GM19240 (cell line): ENCODE data around the gene AXDND1.
"Not testable (repeated sequence)": the region's sequence is repeated elsewhere in the genome, so short reads cannot be mapped to it uniquely, and the experiment has no call there.

Experiments
- DNase-seq: peaks from one replicate; pipeline ENCODE4 v3.0.0; 2011; ENCODE audit warnings: low spot score; ENCODE audit not compliant: insufficient read length

Gene AXDND1

DNA sequence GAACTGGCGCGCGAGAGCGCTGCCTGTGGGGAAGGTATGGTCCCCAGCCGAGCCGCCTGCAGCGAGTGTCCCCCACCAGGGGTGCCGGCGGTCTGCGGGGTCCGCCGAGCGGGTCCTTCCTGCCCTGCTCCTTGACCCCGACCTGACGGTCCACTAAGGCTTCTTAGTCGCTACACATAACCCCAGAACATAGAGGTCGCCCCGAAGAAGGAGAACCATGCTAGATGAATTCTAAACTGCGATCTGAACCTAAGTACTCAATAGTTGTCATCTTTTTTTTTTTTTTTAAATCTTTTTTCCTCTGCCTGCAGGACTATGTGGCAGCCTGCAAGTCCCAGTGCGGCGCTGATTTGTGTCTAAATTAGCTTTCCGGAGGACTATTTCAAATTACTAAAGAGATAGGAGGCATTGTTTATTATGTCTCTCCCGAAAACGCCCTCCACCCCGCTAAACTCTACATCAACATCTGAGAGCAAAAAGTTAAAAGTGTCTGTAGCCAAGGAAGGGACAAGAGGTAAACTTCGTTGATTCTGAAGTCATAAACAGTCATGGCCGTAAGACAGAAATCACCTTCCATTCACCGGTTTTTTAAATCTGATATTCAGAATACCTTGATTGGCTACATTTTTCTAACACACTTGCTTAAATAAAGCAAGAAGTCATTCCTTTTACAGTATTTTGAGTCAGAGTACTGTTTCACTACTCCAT is 476 bp downstream of the AXDND1 start:
- no peak for DNase-seq

DNA sequence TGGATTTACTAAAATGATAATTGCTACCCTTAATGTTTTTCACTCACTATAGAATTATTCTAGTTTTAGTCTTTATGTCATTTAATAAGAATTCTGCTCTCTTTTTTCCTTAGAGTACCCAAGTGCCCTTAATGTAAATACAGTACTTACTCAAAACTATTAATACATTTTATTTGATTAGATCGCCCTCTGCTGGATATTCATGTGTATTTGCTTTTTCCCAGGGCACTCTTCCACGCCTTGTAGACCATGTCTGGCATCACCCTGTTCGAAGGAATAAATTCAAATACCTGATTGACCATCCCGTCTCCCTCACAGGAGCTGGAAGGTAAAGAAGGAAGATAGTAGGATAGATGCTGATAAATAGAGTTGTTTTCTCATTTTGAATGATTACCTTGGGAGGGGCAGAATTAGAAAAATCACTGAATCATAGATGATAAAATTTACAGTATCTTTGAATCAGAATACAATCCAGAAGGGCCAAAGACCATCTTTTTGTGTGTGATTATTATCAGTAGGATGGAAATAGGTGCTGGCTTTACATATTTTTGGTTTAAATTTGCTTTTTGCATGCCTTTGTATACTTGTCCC is 4.1 kb downstream of the AXDND1 start:
- DNase-seq, result no peak

DNA sequence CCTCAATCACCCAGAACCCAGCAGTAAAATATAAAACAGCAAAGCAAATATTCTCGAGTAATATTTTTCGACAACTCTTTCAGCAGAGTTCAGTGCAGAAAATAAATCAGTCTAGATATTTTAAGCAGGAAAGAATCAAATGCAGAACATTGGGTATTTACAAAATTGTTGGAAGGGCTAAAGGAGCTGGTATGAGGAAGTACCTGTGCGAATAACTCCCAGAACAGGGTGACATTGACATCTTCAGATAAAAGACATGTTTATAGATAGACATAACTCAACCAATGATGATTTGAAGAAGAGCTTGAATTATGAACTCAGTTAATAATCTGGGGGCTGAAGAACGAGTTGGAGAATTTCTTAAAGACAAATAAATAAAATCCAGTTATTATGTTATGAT is 6.4 kb downstream of the AXDND1 start:
- DNase-seq, result no peak

DNA sequence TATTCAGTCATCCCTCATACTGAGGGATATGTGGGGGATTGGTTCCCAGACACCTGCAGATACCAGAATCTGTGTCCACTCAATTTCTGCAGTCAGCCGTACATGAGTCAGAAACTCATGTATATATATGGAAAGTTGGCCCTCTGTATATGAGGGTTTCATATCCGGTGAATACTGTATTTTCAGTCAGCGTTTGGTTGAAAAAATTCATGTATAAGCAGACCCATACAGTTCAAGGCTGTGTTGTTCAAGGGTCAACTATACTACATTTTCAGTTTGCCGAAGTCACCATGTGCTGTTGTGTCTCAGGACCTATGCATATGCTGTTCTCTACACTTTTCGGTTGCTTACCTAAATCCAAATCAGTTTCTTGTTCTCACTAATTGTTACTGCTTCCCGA is 10.5 kb downstream of the AXDND1 start:
- DNase-seq, result no peak

DNA sequence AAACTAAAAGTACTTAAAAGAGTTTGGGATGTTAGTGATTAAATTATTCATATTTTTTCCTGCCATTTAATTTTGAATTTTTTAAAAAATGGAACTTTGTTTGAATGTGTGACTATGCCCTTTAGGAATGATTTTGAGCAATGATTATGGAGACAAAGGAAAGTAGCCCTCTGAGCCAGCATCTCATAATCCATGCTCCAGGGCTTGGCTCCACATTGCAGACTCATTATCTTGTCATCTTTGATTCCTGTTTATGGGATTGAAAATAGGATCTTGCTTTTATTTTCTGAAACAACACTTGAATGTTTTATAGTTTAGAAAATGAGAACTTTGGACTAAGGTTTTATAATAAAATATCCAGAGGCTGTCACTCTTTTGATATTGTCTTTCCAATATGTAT is 14.5 kb downstream of the AXDND1 start:
- no peak for DNase-seq

DNA sequence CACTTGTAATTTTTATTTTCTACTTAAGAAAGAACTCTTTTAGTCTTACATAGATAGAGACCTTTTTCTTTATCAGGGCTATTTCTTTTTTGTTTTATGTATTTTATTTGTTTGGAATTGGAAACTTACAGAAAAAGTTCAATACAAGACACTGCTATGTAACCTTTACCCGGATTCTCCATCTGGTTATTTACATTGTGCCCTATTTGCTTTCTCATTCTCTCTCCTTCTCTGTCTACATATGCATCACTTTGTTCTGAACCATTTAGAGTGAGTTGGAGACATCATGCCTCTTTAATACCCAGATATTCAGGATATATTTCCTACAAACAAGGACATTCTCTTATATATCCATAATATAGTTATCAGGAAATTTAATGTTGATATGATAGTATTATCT is 18.3 kb downstream of the AXDND1 start:
- no peak for DNase-seq

DNA sequence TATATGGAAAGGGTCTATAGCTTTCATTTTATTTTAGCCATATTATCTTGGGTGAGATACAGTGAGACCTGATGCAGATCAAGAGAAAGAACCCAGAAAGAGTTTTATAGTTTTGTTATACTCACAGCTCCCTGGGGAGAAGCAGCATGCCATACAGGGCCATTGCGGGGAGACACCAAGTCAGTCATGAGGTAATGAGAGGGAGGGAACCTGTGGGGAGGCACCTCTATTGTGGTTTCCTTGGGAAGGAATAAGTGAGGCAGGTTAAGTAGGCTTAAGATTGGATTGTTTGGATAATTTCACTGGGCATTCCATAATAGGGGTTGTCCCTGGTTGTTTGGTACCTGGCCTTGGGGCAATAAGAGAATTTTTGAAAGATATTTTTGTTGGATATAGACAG is 19.7 kb downstream of the AXDND1 start:
- no peak for DNase-seq

DNA sequence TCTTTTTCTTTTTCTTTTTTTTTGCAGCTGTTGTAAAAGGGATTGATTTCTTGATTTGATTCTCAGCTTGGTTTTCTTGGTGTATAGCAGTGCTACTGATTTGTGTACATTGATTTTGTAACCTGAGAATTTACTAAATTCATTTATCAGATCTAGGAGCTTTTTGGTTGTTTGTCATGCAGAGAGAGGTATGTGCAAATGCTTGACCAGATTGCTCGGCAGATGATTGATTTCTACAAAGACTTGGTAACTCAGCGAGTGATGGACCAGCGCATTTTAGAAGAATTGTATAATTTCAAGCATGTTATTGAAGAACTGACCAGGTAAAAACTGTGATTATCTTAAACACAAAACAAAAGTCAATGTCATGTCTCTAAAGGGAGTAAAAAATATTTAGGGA is 27.9 kb downstream of the AXDND1 start:
- DNase-seq, result no peak

DNA sequence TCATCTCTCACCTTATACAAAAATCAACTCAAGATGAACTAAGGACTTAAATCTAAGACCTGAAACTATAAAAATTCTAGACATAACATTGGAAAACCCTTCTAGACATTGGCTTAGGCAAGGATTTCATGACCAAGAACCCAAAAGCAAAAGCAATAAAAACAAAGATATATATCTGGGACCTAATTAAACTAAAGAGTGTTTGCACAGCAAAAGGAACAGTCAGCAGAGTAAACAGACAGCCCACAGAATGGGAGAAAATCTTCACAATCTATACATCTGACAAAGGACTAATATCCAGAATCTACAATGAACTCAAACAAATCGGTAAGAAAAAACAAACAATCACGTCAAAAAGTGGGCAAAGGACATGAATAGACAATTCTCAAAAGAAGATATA is 33.6 kb downstream of the AXDND1 start:
- DNase-seq, result not testable (repeated sequence)

DNA sequence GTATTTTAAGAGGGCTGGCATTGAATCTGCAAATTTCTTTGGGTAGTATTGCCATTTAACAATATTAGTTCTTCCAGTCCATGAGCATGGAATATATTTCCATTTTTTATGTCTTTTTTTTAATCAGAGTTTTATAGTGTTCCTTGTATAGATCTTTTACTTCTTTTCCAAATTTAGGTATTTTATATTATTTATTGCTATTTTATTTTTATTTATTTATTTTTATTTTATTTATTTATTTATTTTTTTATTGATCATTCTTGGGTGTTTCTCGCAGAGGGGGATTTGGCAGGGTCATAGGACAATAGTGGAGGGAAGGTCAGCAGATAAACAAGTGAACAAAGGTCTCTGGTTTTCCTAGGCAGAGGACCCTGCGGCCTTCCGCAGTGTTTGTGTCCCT is 52.0 kb downstream of the AXDND1 start:
- DNase-seq, result not testable (repeated sequence)

DNA sequence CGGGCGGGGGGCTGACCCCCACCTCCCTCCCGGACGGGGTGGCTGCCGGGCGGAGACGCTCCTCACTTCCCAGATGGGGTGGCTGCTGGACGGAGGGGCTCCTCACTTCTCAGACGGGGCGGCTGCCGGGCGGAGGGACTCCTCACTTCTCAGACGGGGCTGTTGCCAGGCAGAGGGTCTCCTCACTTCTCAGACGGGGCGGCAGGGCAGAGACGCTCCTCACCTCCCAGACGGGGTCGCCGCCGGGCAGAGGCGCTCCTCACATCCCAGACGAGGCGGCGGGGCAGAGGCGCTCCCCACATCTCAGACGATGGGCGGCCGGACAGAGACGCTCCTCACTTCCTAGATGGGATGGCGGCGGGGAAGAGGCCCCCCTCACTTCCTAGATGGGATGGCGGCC is 52.9 kb downstream of the AXDND1 start:
- not testable (repeated sequence) for DNase-seq

DNA sequence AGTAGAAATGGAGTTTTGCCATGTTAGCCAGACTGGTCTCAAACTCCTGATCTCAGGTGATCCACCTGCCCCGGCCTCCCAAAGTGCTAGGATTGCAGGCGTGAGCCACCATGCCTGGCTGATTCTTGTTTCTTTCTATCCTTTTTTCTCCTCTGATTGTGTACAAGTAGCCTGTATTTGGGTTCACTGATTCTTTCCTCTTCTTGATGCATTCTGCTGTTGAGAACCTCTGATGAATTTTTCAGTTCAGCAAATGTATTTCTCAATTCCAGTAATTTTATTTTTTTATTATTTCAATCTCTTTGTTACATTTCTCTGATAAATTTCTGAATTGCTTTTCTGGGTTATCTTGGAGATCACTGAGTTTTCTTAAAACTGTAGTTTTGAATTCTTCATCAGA is 58.8 kb downstream of the AXDND1 start:
- no peak for DNase-seq

DNA sequence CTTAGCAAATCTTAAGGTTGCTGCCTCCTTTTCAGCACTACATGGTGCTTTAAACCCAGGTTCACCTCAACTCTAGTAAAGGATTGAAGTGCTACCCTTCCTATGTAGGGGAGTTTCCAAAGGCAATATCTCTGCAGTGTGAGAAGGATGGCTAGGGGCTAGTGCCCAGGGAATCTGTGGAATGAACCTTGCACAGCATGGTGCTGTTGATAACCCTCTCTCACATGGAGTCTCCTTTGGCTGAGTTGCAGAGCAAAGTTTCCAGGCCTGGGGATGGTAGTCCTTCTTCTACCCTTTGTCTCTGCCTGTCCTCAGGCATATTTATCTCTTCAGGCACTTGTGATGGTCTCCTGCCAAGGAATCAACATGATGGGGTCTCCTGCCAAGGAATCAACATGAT is 59.4 kb downstream of the AXDND1 start:
- DNase-seq, result no peak

DNA sequence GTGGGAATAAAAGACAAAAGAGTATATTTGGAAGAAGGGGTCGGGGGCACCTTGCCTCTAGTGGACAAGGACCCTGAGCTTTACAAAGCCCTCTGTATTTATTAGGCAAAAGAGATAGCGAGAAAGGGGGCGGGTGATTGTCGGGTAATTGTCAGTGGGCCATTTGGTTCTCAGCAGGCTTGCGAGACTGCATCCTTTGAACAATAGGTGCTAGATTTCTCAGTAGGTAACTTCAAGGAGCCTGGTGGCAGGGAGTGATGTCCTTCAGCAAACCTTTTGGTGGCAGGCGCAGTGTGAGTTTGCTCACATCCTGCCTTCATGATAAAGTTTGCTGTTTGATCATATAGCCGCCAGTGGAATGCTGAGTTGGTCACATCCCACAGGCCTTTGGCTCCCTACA is 71.4 kb downstream of the AXDND1 start:
- no peak for DNase-seq

DNA sequence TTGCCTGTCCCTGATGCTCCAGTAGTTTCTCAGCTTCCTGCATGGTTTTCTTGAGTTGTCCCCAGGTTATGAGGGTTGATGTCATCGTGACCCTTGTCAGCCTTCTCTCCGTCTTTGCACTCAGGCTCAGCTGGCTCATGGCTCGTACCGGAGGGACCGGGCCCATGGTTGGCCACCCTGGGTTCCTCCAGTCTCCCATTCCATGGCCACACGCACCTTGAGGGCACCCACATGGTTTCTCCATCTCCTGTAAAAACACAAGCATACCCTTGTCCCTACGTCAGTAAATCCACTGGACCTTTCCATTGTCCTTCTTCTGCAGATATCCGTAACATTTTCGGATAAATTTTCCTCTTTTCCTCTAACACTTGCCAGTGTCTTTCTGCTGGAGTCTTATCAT is 73.9 kb downstream of the AXDND1 start:
- not testable (repeated sequence) for DNase-seq

DNA sequence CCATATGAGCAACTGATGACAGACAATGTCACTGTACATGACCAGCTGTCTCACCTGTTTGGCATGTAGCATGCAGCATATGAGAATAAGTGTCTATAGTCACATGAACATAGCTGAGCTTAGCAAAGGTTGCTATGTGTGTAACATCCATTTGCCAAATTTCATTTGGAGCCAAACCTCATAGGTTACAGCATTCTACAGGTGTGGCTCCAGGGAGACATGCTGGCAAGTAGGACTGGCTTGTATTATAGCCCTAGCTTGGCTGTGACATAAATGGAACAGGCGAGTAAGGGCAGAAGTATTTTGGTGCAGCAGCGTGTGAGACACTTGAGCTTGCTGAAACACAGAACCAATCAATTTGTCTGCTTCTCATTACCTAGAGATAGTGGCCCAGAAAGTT is 74.5 kb downstream of the AXDND1 start:
- not testable (repeated sequence) for DNase-seq

DNA sequence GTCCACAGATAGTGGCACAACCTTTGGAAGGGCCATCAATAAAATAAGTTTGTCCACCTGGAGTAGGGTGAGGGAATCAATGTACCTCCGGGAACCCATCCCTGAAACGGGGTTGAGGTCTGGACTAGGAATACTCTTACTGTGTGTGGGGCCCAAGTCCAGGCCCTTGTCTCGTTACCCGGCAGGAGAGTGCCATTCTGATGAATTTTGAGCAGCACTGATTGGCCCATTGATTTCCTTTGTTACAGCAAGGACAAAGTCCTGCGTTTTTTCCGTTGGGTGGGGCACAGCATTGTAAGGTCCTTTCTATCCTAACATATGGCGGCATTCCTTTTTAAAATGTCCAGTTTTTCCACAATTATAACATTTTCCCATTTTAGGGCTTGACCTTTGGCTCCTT is 75.2 kb downstream of the AXDND1 start:
- DNase-seq, result no peak

DNA sequence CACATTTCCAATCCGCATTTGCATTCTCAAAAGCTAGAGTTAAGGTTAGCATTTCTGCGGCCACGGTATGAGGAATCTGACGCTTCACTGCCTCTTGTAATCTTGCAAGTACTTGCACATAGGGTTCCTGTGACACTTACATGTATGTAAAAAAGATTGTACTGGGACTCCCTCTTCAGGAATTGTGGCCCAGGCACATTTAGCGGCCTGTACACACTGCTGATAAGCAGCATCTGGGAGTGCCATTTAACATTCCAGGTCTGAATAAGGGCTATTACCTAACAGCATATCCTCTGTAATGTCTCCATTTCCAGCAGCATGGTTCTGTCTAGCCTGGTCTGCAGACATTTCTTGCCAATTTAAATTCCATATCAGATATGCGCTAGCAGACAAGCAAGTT is 75.7 kb downstream of the AXDND1 start:
- DNase-seq, result no peak

DNA sequence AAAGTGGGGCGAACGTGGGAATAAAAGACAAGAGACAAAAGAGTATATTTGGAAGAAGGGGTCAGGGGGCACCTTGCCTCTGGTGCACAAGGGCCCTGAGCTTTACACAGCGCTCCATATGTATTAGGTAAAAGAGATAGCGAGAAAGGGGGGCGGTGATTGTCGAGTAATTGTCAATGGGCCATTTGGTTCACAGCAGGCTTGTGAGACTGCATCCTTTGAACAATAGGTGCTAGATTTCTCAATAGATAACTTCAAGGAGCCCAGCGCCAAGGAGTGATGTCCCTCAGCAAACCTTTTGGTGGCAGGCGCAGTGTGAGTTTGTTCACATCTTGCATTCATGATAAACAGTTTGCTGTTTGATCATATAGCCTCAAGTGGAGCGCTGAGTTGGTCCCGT is 77.1 kb downstream of the AXDND1 start:
- not testable (repeated sequence) for DNase-seq

DNA sequence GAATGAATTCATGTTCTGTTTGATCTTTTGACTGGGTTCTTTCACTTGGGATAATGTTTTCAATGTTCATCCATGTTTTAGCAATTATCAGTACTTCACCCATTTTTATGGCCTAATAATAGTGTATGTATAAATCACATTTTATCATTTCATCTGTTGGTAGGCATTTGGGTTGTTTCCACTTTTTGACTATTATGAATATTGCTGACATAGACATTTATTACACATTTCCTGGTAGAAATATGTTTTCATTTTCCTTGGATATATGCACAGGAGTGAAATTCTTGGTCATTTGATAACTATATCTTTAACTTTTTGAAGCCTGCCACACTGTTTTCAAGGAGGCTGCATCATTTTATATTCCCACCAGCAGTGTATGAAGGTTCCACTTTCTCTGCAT is 79.8 kb downstream of the AXDND1 start:
- DNase-seq, result no peak

DNA sequence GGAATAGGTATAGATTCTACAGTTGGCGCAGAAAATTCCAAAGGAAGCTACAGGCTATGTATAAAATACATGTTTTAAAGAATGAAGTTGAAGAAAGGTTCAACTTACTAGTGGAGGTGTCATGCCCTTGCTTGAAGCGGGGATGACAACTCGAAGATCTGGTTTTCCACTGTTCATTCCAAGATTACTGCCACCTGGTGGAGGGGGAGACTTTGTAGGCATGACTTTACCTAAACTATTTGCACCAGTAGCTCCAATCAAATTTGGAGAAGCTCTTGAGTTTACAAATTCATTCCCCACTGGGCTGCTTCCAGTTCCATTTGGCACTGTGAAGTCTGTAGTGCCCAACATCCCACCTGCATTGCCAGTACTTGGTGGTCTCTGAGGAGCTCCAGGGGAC is 81.7 kb downstream of the AXDND1 start:
- no peak for DNase-seq

DNA sequence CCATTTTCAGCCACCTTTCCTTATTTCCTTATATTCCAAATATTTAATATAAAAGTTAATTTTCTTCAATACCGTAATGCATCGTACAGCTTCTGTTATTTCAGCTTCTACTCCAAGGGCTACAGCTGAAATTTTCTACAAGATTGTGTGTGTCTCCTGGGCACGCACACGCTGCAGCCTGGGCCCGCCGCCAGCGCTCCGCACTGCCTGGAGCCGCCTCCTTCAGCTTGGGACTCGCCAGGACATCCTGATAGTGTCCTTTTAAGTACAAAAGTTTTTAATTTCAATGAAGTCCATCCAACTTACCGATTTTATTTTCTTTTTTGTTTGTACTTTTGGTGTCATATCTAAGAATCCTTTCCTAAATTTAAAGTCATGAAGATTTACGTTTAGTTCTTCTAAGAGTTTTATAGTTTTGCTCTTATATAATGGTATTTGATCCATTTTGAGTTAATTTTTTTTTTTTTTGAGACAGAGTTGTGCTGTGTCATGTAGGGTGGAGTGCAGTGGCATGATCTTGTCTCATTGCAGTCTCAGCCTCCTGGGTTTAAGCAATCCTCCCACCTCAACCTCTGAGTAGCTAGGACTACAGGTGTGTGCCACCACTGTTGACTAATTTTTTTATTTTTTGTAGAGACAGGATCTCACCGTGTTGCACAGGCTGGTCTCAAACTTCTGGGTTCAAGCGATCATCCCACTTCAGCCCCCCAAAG is 82.8 kb downstream of the AXDND1 start:
- no peak for DNase-seq
